Uterus (tissue), 2 donors: ENCODE data around the gene HRAS.

ENCODE experiments used
- CTCF ChIP-seq, 4 experiments: fragments of 200-600 bp in 2 of 4; fragments of 450-650 bp in 2 of 4; sonication (generic) in 2 of 4; IDR thresholded peaks; one replicate each; pipeline ENCODE4 v1.5.1; 2016 to 2019; ENCODE audit warnings: antibody characterized with exemption in 4 of 4, mild to moderate bottlenecking in 2 of 4, moderate library complexity in 1 of 4
- POLR2A ChIP-seq, 2 donors: fragments of 450-650 bp; IDR thresholded peaks; one replicate each; pipeline ENCODE4 v1.6.1; 2016; ENCODE audit warnings: antibody characterized with exemption in 2 of 2, mild to moderate bottlenecking in 1 of 2, moderate library complexity in 1 of 2

GRCh38 chr11:540583-541432 is 5.4 kb upstream of the HRAS start:
- no peak for TF ChIP-seq CTCF (IDR thresholded peaks at IDR 0.05)
- no peak for TF ChIP-seq POLR2A (IDR thresholded peaks at IDR 0.05)
